NB4 (cell line): Measurements from ENCODE around the gene TMEM235.

Experiments
- MYC ChIP-seq: IDR thresholded peaks from 2 replicates; pipeline ENCODE4 v1.6.1; 2011; ENCODE audit warnings: low read depth, low read length
- POLR2A ChIP-seq: IDR thresholded peaks from 2 replicates; pipeline ENCODE4 v1.6.1; 2011; ENCODE audit warnings: mild to moderate bottlenecking; ENCODE audit not compliant: insufficient read length; ENCODE audit errors: extremely low read depth
- TF ChIP-seq, protein P1 (sequence below): IDR thresholded peaks from one replicate; pipeline ENCODE4 v1.5.1; 2012; ENCODE audit warnings: low read depth, low read length
- TF ChIP-seq, protein P2 (sequence below): IDR thresholded peaks from 2 replicates; pipeline ENCODE4 v1.6.1; 2011; ENCODE audit warnings: low read depth, low read length

DNA sequence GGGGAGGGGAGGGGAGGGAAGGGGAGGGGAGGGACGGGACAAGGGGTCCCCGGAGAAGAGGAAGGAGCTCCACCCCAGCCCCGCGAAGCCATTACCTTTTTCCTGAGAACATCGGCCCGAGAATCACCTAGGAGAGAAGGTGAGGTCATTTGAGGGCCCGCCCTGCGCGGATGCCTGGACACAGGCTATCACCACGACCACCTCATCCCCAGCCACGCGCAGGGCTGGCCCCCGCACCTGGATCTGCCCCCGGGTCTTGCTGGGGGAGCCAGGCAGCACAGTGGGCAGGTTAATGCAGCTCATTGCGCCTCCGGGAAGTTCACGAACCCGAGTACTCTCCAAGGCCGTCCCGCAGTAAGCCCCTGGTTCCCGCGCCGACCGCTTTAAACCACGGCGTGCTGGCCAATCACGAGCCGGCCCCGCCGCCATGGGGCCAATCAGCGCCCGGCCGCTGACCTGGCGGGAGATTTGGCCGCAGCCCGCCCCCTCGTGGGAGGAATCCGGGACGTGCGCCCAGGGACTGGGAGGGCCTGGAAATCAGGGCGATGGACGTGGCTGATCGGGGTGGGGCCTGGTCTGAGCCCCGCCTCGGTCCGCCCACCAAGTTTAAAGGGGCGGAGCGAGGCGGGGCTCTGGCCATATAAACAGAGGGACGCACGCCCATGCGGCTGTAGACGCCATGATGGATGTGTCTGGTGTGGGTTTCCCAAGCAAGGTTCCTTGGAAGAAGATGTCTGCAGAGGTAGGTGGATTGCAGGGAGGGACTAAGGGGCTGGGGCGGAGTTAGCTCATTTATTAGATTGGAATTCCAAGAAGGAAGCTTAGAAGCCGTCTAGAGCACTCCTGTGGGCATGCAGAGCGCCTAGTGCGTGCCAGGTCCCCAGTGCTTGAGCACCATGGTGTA is 44.5 kb upstream of the TMEM235 start, which contains the start of the genes AFMID and TK1:
- TF ChIP-seq POLR2A (peak; percentile 95), MYC (peak; percentile 94)
- TF ChIP-seq, protein P1, sequence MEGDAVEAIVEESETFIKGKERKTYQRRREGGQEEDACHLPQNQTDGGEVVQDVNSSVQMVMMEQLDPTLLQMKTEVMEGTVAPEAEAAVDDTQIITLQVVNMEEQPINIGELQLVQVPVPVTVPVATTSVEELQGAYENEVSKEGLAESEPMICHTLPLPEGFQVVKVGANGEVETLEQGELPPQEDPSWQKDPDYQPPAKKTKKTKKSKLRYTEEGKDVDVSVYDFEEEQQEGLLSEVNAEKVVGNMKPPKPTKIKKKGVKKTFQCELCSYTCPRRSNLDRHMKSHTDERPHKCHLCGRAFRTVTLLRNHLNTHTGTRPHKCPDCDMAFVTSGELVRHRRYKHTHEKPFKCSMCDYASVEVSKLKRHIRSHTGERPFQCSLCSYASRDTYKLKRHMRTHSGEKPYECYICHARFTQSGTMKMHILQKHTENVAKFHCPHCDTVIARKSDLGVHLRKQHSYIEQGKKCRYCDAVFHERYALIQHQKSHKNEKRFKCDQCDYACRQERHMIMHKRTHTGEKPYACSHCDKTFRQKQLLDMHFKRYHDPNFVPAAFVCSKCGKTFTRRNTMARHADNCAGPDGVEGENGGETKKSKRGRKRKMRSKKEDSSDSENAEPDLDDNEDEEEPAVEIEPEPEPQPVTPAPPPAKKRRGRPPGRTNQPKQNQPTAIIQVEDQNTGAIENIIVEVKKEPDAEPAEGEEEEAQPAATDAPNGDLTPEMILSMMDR, result no peak
- TF ChIP-seq, protein P2, sequence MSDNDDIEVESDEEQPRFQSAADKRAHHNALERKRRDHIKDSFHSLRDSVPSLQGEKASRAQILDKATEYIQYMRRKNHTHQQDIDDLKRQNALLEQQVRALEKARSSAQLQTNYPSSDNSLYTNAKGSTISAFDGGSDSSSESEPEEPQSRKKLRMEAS, result peak; percentile 83
